SKM-1 (cell line): ENCODE results near the gene LDLRAD2.

Experiments
- DNase-seq: peaks from one replicate; lab custom pipeline; 2025; ENCODE audit not compliant: unreplicated experiment; lab: John Stamatoyannopoulos, UW

LDLRAD2 gene

GRCh38 chr1:21840981-21841380 is 28.9 kb downstream of the LDLRAD2 start:
- DNase-seq, result no peak

DNA sequence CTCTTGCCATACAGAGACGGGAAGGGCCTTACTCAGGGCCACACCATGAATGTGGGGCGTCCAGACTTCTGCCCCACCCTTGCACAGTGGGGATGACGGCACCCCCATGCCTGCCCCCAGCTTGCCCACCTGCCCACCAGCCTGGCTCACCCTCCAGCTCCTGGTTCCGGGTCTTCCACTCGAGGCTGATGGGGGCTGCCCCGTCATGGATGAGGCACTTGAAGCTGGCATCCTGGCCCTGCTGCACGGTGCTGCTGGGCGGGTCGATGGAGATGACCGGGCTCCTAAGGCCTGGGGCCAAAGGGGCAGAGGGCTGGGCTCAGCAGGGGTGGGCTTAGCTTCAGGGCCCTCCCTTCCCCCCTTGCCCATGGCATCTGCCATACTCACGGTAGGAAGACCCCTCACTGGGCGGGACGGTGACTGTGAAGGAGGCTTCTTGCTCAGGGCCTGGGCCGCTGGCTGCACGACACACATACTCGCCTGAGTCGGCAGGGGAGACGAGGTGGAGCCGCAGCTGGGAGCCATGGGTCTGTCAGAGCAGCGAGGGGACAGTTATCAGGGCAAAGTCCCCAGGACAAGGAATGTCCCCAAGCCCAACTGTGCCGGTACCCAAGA is 29.9 kb downstream of the LDLRAD2 start:
- no peak for DNase-seq

DNA sequence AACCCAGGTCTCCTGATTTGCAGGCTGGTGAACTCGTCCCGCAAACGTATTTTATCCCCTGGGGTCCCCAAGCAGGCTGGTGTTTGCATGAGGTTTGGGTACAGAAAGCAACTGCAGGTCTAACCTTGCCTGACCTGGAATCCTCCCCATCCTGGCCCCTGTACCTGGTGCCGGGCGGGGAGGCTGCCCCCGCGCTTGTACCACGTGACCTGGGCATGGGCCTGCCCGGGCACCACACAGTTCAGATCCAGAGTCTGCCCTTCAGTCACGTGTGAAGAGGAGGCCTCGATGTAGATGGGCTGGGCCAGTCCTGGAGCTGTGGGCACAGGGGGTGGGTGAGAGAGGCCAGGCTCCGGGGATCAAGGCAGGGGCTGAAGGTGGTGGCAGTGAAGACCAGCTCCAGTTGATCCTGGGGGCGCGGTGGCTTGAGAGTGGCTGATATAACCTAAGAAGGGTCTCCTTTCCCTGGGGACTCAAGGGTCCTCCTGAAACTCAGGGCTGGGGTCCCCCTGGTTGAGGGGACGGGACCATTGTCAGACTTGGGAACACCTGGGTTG is 30.6 kb downstream of the LDLRAD2 start:
- DNase-seq, result no peak

- DNase-seq, result no peak
These were observed 31.1 kb downstream of the LDLRAD2 start for GRCh38 chr1:21843208-21843607.

GRCh38 chr1:21843996-21844395 is 31.9 kb downstream of the LDLRAD2 start:
- no peak for DNase-seq

GRCh38 chr1:21845646-21846641 is 33.9 kb downstream of the LDLRAD2 start:
- no peak for DNase-seq

DNA sequence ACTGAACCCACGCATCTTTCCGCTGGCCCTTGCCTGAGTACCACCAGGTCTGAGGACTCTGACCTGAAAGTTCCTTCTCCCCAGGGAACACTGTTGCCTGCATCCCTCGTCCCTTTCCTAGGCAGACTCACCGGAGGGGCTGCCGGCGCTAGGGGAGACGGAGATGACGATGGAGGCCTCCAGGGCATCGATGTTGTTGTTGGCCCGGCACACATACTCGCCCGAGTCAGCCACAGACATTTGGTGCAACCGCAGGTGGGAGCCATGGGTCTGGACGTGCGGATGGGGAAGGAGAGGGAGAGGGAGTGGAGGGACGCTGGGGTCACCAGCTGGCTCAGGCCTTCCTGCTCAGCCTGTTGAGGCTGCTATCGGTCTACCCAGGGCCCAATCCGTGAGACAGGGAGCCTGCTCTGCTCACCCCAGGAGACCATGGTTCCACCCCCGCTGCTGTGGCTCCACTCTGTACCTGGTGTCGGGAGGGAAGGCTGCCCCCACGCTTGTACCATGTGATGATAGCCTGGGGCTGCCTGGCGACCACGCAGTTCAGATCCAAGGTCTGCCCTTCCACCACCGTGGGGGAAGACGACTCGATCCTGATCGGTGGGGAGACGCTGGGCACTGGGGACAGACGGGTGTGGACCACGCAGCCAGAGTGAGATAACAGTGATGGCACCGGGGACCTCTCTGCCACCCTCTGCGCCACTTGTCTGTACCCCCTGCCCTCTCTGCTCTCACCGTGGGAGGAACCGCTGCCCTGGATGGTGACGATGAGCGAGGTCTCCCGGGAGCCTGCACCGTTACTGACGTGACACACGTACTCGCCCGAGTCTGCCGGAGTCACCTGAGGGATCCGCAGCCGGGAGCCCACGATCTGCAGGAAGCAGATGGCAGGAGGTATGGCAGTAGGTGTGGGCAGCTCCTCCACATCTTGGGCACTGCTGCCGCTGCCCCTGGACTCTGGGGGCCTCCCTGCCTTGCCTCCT is 35.4 kb downstream of the LDLRAD2 start:
- no peak for DNase-seq

- DNase-seq, result no peak
These were observed 36.6 kb downstream of the LDLRAD2 start for GRCh38 chr1:21848524-21849174.

- DNase-seq, result no peak
These were observed 38.0 kb downstream of the LDLRAD2 start for GRCh38 chr1:21849909-21850576.

DNA sequence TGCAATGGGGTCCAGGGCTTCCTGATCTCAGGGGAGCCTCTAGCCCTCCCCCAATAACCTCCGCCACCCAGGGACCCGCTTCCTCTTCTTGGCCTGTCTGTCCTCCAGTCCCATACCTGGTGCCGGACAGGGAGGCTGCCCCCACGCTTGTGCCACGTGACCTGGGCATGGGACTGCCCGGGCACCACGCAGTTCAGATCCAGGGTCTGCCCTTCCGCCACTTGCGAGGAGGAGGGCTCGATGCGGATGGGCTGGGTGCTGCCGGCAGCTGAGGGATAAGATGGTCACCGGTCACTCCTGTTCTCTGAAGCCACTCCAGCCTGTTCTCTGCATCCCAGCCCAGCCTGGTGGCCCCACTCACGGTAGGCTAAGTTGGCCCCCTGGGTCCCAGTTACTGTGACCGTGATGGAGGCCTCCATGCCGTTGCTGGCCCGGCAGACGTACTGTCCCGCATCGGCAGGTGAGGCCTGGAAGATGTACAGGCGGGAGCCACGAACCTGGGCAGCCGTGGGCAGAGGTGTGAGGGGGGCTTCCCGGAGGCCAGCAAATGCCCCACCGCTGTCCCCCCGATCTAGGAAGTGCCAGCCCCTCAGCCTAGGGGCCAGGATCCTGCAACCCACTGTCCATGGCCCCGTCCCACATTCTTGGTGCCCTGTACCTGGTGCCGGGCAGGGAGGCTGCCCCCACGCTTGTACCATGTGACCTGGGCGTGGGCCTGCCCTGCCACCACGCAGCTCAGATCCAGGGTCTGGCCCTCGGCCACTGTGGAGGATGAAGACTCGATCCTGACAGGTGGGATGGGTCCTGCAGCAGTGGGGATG is 39.6 kb downstream of the LDLRAD2 start:
- no peak for DNase-seq

GRCh38 chr1:21852282-21853130 is 40.4 kb downstream of the LDLRAD2 start:
- no peak for DNase-seq

- no peak for DNase-seq
These were observed 41.0 kb downstream of the LDLRAD2 start for GRCh38 chr1:21853131-21853427.

DNA sequence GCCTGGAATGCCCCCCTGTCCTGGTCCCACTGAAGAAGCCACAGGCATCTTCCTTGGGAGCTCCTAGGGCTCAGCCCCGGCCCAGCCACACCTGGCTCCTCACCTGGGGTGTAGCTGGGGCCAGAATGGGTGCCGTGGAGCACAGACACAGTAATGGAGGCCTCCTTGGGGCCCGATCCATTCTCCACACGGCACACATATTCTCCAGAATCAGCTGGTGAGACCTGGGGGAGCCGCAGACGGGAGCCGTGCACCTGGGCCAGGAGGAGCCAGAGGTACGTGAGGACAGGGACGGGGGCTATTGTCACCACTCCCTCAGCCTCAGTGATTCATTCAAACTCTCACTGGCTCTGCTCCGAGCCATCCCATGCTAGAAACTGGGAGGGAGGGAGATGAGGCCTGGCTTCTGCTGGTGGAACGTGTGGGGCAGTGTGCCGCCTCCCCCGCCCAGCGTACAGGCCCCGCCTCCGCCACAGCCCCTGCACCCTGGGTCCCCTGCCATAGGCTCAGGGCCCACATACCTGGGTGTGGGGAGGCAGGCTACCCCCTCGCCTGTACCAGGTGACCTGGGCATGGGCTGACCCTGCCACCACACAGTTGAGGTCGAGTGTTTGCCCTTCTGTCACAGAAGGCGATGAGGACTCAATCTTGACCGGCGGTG is 42.2 kb downstream of the LDLRAD2 start:
- no peak for DNase-seq

GRCh38 chr1:21854751-21855131 is 42.7 kb downstream of the LDLRAD2 start:
- no peak for DNase-seq

DNA sequence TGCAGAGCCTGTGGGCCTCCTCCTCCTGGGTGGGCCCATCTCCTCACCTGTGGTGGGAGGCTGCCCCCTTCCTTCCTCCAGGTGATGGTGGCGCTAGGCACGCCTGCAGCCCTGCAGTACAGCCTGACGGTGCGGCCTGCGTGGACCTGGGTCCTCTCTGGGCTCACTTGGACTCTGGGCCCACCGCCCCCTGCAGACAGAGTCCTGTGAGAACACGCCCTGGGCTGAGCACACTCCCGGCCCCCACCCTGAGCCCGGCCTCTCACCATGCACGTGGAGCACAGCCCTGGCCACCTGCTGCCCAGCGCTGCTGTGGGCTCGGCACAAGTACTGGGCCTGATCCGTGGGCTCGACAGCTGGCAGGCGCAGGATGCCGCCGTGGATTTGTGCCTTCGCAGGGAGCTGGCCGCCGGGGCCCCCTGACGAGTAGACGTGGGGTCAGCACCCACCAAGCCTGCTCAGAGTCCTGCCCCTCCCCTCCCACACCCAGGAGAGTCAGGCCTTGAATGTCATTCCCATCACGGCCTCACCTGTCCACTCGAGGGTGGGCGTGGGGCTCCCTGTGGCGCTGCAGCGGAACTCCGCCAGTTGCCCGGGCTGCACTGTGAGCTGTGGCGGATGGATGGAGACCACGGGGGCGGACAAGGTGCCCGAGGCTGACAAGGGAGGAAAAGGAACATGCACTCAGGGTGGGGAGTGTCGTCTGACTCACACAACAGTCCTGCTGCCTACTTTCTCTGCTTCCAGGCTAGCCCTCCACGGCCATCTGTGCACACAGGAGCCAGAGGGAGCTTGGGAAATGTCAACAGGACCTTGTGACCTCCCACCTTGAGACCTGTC is 43.4 kb downstream of the LDLRAD2 start:
- no peak for DNase-seq

DNA sequence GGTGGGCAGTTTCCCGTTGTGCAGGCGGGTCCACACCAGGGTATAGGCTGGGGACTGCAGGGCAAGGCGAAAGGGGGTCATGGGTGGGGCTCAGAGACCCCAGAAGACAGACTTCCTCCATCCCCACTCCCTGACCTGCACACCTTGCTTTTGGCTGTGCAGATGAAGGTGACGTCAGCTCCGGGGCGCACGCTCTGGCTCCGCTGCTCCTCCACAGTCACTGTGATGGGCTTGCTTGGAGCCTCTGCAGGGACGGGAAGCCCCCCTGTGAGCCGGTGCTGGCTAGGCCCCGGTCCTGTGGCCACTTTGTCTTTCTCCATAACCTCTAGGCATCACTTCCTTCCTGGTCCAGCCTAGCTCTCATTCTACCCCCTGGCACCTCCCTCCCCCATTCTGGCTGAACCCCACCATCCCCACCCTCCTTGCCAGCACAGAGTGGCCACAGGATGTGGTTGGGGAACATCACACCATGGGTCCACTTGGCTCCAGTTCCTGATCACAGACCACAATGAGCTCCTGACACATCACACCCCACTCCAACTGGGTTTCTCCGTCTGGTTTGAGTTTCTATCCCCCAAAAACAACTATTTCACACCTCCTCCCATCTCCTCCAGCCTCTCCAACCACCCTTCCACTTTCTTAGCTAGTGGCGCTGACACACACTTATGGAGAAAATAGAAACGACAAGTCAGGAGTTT is 45.2 kb downstream of the LDLRAD2 start:
- DNase-seq, result no peak
